SIG-M5 treated with dmso at 0.1 percent for 504 hours (cell line): ENCODE measurements around the gene STYX.

Source experiments
- DNase-seq: peaks from one replicate; lab custom pipeline; 2025; ENCODE audit not compliant: unreplicated experiment; lab: John Stamatoyannopoulos, UW

The STYX gene, protein sequence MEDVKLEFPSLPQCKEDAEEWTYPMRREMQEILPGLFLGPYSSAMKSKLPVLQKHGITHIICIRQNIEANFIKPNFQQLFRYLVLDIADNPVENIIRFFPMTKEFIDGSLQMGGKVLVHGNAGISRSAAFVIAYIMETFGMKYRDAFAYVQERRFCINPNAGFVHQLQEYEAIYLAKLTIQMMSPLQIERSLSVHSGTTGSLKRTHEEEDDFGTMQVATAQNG

DNA sequence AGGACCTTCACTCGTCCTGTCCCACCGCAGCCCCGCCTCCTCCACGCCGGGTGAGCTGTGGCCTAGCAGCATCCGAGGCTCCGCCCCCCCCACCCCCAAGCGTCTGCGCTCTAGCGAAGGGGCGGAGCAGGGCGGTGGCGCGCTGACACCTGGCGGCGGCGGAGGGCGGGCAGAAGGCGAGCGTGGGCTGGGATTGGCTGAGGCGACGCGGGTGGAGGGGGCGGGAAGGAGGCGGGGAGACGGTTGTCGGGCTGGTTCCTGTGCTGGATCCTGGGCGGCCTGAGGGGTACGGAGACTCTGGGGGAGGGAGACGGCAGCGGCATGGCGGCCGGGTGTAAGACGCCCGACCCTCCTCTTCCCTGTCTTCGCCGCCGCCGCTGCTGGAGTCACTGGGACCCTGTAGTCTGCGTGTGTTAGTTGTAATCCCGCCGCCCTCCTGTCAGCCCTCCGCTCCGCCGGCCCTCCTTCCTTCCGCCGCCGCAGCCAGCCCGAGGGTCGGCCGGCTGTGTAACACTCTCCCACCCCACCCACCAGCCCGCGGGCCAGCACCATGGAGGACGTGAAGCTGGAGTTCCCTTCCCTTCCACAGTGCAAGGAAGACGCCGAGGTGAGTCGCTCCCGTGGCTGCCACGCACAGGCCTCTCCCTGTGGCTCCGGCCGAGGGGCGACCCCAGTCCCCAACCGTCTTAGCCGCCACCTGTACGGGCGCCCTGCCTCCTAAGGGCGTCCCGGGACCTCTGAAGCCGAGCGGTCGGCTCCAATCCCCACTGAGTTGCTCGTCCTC is at the start of gene STYX:
Gene STYX (plus strand): TSS at position 242 of the 784 bp plus-strand sequence. CDS start 309 bp downstream, at position 551.
- peak; percentile 96 for DNase-seq

DNA sequence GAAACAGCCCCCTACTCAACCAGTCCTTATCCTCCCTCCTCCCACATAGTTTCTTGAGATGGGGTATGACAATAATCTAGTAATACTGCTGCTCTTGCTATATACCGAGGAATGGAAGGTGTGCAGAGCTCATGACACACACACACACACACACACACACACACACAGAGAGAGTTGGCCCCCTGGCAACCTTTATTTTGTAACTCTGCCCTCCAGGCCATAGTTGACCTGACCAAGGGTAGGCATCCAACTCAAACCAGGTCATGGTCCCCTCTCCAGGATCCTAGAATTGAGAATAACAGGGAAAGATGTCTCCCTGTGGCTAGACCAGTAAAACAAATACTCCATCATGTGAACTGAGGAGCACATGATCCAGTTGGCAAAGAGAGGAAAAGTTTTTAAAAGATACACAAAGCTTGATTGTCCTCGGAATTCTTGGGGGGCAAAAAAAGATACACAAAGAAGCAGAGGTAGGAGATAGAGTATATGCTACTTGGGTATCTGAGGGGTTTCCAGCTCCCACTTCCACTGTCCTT is 45.9 kb upstream of the STYX start:
- no peak for DNase-seq

DNA sequence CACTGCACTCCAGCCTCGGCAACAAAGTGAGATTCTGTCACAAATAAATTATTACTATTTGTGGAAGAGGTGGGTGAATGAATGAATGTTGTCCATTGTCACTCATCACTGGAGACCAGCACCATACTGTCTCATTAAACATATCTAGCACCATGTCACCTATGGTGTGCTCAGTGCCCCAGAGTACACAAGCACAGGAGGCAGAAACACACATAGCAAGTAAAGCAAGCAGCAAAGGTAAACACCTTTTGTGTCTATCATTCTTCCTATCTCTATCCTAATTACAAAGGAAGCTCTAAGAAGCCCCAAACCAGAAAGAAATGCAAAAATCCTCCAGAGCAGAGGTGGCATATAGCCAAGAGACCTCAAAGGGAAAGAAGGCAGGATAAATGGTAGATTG is 43.8 kb upstream of the STYX start:
- DNase-seq: no peak

DNA sequence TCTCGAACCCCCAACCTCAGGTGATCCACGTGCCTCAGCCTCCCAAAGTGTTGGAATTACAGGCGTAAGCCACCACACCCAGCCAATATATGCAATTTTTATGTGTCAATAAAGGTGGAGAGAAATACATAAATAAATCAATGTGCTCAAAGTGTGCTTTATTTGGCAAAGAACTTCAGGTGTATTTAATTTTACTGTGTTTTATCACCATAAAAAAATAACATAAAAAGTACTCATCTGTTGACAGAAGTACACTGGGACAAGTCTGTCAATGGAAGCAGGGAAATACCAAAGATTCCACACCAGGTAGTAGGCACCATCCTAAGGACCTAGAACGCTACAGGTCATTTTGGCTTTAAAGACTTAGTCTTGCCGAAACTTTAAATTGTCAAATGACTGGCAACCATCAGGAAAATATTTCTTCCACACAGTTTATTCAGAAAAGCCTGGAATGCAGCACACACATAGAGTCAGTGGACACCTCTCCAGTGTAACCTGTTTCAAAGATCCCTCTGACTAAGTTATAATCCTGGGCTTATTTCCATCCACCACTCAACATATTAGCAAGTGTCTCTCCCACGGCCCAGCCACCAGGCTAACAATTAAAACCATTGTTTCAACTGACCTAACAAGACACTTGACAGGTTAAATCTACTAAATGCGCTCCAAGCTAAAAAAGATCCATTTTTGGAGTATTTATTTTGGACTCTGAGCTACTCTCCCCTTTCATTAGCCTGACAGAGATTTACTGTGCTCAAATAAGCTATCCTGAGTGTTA is 38.8 kb upstream of the STYX start:
- DNase-seq: no peak

DNA sequence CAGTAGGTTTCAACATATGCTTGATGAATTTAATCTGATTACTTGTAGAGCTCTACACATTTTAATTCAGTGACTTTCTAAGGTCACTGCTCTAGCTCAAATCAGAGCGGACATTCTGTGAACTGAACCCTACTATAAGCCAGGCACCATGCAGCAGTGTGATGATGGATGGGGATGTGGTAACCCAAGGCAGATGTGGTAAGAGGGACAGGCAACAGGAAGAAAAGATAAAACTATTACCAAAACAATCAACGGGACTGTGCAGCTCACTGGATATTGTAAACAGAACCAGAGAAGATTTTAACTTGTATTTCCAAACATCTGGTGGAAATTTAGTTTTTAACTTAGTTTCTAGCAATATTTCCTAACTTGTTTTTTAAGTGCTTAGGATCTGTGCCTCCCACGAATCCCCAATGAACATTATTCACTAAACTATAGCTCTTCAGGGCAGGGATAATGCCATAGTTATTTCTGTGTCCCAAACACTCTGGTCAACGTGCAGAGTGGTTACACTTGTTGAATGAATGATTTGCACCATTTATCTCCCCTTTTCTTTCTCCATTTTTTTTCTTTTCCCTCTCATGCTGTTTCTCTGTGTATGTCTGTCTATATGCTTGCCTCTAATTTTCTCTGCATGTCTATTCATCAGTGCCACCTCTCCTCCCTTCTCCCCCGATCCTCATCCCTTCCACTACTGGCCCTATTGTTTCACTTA is 37.6 kb upstream of the STYX start:
- DNase-seq: peak; percentile 45

DNA sequence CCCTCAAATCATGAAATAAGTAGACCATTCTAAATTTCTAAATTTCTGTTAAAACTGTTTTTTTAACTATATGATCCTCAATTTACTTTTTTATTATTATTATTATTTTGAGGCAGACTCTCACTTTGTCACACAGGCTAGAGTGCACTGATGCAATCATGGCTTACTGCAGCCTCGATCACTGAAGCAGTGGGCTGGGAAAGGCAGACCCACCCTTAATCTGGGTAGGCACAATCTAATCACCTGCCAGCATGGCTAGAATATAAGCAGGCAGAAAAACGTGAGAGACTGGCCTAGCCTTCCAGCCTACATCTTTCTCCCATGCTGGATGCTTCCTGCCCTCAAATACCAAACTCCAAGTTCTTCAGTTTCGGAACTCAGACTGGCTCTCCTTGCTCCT is 36.9 kb upstream of the STYX start:
- no peak for DNase-seq

DNA sequence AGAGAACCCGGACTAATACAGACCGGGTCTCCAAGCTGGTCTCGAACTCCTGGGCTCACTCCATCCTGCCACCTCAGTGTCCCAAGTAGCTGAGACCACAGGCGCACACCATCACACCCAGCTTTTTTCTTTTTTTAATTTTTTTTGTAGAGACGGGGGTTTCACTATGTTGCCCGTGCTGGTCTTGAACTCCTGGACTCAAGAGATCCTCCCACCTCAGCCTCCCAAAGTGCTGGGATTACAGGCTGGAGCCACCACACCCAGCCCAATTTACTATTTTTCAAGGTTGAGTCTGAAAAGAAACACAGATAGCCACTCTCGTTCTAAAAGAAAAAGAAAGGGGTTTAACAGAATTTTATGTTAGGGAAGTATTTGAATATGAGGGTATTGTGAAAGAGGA is 36.4 kb upstream of the STYX start:
- no peak for DNase-seq

DNA sequence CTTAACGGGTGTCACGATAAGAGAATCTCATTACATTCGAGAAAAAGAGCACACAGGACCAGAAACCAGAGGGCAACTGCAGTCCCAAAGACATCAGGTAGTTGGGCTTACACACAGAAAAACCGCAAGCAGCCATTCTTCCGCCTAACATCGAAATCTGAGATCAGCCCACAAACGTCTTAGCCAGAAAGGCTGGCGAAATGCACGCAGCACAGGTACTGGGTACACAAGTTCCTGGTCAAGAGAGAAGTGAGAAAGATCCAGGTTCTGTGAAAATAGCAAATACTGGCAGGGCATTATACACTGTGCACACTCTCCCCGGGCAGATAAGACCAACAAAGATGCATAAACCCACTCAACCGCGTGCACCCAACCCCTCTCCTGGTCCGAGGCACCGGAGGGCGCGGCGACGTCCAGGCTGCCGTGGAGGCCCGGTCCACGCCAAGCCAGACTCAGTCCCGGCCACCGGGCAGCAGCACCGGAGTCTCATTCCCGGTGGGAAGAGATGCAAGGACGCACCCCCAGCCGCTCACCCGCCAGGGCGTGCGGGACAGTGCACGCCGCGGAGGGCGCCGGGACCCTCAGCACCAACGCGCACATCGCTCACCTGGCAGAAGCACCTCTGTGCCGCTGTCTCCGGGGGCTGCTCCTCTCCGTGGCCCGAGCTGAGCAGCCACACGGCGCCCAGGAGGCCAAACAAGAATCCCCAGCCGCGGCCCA is 35.0 kb upstream of the STYX start:
- DNase-seq: peak; percentile 48

DNA sequence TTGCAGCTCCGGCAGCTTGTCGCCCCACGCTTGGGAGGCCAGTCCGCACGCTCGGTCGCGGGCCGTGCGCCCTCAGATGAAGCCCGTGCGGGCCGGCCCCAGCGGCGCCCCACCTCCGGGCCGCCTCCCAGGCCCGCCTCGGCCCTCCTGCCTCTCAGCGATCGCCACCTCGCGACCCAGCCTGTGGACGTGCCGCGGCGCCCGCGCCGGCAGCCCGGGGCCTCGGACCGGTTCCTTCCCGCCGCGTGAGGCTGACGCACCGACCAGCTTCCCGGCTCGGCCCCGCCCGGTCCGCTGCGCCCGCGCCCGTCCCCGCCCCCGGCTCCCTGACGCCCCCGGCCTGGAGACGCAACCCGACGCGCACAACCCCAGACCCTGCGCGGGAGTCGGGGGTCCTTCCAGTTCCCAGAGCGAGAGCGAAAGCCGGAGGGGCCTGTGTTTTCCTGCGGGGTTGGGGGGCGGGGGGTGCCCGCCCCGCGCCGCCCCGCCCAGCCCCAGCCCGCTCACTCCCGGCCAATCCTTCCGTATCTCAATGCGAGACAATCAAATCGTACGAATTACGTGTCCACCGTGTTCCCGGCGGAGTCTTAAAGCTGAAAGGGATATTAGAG is 34.4 kb upstream of the STYX start, which contains the start of gene ERO1A:
Gene ERO1A (minus strand): TSS at position 78 of the 611 bp plus-strand sequence. CDS start 77 bp downstream, at position 1.
- peak; percentile 63 for DNase-seq

DNA sequence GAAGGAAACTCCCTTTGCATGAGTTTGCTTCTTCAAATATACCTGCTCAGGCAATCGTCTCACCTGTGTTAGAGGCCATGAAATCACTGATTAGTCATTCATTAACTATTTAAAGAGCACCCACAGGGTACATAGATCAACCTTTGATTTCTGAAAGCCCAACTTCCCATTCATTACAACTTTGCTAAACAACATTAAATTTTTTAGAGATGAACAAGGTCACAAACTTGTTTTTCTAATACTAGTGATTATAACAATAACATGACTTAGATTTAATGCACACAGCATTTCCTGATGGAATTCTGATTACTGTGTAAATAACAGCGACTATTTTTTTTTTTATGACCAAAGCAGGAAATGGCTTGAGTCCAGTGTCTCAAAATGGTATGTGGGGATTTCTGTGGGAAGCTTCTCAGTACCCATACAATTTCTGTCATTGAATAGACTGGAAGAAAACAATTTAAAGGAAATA is 29.2 kb upstream of the STYX start:
- DNase-seq: peak; percentile 20

DNA sequence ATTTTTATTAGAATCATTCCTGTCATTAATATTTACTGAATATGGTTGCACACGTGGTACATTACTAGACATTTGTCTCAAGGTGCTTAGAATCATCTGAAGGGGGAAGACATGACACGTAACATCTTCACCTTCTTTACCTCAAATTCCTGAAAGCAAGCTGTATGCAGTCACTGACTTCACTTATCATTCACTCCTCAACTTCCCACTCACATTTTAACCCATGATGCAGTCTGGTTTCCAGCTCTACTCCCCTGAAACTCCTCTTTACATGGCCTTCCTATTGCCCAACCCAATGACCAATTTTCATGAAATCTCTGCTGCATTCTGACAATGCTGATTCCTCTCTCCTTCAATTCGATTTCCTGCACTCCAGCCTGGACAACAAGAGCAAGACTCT is 28.7 kb upstream of the STYX start:
- no peak for DNase-seq

DNA sequence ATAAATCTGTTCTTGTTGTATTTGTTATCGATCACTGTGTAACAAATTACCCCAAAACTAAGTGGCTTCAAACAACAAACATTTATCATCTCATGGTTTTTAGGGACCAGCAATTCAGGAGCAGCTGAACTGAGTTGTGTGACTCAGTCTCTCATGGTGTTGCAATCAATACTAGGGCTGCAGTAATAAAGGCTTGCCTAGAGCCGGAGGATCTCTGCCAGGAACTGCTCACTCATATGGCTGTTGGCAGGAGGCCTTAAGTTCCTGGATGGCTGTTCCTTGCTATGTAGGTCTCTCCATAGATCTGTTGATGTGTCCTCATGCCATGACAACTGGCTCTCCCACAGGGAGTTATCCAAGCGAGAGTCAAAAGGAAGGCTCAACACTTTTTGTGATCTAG is 26.7 kb upstream of the STYX start:
- DNase-seq: peak; percentile 81

DNA sequence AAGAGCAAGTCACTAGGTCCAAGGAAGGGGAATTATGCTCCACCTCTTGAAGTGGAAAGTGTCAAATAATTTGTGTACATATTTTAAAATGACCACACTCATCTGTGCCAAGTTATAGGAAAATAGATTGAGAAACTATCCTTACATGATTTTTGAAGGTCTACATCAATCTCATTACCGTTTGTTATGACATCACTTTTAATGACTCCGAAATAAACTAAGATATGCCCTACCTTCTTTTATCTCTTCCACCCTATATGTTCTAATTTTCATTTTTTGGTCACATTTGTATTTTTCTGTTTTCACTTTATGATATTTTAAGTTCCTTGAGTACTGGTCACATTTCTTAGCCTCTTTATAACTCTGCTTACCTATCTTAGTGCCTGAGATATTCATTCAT is 26.3 kb upstream of the STYX start:
- DNase-seq: no peak

DNA sequence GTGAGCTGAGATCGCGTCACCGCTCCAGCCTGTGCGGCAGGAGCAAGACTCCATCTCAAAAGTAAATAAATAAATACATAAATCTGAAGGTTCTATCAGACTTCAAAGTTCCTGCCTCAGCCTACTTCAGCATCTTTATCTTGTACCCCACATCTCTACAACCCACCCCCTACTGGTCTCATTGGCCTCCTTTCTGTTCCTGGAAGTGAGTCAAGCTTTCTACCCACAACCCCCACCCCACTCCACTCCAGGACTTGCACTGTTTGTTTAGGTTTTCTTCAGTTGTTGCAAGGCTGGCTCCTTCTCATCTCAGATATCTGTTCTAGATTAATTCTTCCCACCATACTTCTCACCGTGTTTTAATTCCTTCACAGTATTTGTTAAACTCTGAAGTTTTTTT is 23.7 kb upstream of the STYX start:
- DNase-seq: peak; percentile 55

DNA sequence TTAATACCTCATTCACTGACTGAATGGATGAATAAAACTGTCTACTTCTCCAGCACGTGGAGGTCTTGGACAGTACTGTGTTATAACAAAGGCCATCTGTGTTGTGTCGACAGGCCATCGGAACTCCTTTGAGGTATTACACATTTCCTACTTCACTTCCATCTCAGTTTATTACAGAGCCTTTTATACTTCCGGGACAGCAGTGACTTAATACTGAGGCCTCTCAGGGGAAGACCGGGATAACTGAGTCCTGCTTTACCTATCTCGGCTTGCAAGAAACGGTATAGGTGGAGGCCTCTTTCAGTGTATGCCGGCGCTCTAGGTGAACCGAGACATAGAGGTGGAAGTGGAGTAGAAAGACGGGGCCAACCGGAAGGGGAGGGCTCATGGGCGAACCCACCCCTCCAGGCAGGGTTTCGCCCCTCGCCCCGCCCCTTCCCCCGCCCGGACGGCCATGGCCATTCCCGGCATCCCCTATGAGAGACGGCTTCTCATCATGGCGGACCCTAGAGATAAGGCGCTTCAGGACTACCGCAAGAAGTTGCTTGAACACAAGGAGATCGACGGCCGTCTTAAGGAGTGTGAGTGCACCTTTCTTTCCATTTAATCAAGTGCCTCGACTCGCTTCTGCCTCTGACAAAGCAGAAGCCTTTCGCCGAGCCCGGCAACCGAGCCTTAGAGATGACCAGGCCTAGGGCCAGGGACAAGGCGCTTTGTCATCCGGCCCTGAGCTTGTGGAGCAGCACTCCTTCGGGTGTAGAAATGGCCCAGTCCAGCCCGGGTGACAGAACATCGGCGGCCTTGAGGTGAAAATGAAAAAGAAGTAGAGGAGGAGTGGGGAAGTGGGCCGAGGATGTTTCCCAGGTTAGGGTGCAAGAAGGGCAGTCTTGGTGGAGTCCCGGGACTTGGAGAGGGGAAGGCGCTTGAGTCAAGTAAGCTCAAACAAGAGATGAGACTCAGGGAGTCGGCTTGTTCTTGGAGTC is 23.0 kb upstream of the STYX start, which contains the start of gene PSMC6:
Gene PSMC6 (plus strand): TSS at position 477 of the 983 bp plus-strand sequence. CDS start 20 bp downstream, at position 497.
- peak; percentile 91 for DNase-seq

DNA sequence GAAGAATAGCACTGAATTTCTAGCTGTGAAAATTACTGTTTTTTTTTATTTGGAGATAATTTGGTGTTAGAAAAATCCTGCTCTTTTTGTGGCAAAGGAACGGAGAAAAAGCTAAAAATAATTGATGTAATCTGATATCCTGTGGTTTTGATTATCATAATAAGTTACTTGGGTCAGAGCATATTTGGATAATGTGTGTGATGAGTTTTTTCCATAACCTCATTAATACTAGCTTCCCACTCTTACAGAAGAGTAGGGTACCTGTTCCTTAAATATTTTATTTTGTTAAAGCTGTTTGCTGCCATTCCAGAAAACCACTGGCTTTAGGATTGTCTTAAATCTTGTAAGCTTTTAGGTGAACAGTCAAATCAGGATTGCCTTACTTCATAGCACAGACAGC is 18.3 kb upstream of the STYX start:
- no peak for DNase-seq

DNA sequence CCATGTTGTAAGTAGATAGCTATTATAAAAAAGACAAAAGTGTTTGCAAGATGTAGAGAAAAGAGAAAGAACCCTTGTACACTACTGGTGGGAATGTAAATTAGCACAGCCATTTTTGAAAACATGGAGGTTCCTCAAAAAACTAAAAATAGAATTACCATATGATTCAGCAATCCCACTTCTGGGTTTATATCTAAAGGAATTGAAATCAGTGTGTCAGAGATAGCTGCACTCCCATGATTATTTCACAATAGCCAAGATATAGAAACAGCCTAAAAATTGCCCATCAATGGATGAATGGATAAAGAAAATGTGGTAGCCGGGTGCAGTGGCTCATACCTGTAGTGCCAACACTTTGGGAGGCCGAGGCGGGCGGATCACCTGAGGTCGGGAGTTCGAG is 13.8 kb upstream of the STYX start:
- DNase-seq: peak; percentile 14
